ENCODE results near the gene IL6.
"Not testable (repeated sequence)": the region's sequence is repeated elsewhere in the genome, so short reads cannot be mapped to it uniquely, and the experiment has no call there.

- not testable (repeated sequence) for TF ChIP-seq CTCF (IDR thresholded peaks at IDR 0.05 in 8 of 11, conservative IDR thresholded peaks at IDR 0.05 in 3 of 11); POLR2A (IDR thresholded peaks at IDR 0.05); POLR2AphosphoS5 (IDR thresholded peaks at IDR 0.05)
These were observed 52.8 kb downstream of the IL6 start for GRCh38 chr7:22779730-22780323.

Data from spleen (tissue), 7 donors.